ENCODE measurements around the gene VCX3A.
A peak's percentile ranks its signal among the peaks of the same experiment; 100 is the strongest.

- TF ChIP-seq RFX5 (IDR thresholded peaks at IDR 0.05; ENCODE audit: low read length) (no peak), CTCF (IDR thresholded peaks at IDR 0.05) (no peak), EP300 (IDR thresholded peaks at IDR 0.05; ENCODE audit: borderline replicate concordance in 1 of 2, low read depth in 1 of 2, low read length in 1 of 2) (no peak), PBX3 (IDR thresholded peaks at IDR 0.05) (no peak), RAD21 (IDR thresholded peaks at IDR 0.05; ENCODE audit: low read length) (peak; percentile 31; the same call in 1 of the 2 replicates), RXRA (IDR thresholded peaks at IDR 0.05; ENCODE audit: borderline replicate concordance, low read depth) (no peak)
Measured at GRCh38 chrX:6574762-6575161, 39.8 kb upstream of the VCX3A start.

Data from SK-N-SH (cell line).